ENCODE results near the gene GNB5. TPM values are rescaled to one million over a fixed set of nuclear protein-coding genes. Genes with fewer than 3 reads are reported as not detected.
A peak's percentile ranks its signal among the peaks of the same experiment; 100 is the strongest.

Gene GNB5
- total RNA-seq, 2 donors from 2014 or later = 6.0 to 7.9 TPM

DNA sequence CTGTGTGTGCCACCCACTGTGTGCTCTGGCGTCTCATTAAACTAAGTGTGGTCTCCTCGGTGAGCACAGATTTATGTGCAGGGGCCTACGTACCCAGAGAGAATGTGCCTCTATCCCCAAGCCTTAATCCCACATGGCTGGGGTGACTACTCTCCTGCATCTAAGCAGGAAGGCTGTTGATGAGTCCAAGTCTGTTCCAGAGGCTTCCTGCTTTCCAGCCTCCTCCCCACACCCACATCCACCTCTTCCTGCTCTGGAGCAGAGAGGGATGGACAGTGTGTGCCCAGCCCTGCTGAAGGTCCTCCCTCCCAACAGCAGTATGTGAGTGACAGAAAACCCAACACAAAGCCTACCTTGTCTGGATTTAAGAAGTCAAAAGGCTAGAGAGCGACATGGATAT, 39.8 kb downstream of the GNB5 start:
- DNase-seq = peak; percentile 43

DNA sequence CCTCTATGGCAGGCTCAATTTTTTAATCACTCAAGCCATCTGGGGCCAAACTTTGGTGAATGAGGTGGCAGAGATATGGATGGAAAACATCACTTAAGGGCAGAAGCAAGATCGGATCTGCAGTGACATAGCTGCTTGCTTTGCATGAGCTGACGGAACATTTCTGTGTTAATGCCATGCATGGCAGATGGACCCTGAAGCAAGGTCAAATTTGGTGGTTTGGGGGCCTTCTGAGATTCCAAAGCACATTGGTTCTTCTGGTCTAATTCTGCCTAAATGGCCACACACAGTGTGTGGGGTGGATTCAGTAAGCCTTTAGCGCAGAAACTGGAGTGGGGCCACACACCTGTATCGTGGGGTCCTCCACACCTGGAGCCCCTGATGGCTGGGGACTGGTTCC, 40.3 kb downstream of the GNB5 start:
- no peaks in the 10 kb centered on the region for H3K36me3 ChIP-seq
- no peak overlapping the region for H3K27ac ChIP-seq
- H3K9ac ChIP-seq (ENCODE audit: low read depth in 2 of 2, low read length in 2 of 2) = no peak overlapping the region
- H3K4me3 ChIP-seq = no peak overlapping the region
- intact Hi-C loops (cut with DNase I) = no loop called here
- no peaks in the 10 kb centered on the region for H3K4me1 ChIP-seq
- no peaks in the 10 kb centered on the region for H3K9me3 ChIP-seq
- no peaks in the 10 kb centered on the region for H3K27me3 ChIP-seq
- TF ChIP-seq, protein P1, sequence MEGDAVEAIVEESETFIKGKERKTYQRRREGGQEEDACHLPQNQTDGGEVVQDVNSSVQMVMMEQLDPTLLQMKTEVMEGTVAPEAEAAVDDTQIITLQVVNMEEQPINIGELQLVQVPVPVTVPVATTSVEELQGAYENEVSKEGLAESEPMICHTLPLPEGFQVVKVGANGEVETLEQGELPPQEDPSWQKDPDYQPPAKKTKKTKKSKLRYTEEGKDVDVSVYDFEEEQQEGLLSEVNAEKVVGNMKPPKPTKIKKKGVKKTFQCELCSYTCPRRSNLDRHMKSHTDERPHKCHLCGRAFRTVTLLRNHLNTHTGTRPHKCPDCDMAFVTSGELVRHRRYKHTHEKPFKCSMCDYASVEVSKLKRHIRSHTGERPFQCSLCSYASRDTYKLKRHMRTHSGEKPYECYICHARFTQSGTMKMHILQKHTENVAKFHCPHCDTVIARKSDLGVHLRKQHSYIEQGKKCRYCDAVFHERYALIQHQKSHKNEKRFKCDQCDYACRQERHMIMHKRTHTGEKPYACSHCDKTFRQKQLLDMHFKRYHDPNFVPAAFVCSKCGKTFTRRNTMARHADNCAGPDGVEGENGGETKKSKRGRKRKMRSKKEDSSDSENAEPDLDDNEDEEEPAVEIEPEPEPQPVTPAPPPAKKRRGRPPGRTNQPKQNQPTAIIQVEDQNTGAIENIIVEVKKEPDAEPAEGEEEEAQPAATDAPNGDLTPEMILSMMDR (IDR thresholded peaks at IDR 0.05) = no peak
- no peak for DNase-seq

More for the DNA sequence above, 39.8 kb downstream of the GNB5 start:
- Histone ChIP-seq H3K9ac (ENCODE audit: low read depth in 2 of 2, low read length in 2 of 2) (no peak overlapping the region), H3K4me3 (no peak overlapping the region), H3K4me1 (no peaks in the 10 kb centered on the region), H3K27ac (no peak overlapping the region), H3K9me3 (no peaks in the 10 kb centered on the region), H3K27me3 (no peaks in the 10 kb centered on the region), H3K36me3 (no peaks in the 10 kb centered on the region)
- intact Hi-C loops (cut with DNase I) = no loop called here
- TF ChIP-seq, protein P1 (IDR thresholded peaks at IDR 0.05) = no peak

DNA sequence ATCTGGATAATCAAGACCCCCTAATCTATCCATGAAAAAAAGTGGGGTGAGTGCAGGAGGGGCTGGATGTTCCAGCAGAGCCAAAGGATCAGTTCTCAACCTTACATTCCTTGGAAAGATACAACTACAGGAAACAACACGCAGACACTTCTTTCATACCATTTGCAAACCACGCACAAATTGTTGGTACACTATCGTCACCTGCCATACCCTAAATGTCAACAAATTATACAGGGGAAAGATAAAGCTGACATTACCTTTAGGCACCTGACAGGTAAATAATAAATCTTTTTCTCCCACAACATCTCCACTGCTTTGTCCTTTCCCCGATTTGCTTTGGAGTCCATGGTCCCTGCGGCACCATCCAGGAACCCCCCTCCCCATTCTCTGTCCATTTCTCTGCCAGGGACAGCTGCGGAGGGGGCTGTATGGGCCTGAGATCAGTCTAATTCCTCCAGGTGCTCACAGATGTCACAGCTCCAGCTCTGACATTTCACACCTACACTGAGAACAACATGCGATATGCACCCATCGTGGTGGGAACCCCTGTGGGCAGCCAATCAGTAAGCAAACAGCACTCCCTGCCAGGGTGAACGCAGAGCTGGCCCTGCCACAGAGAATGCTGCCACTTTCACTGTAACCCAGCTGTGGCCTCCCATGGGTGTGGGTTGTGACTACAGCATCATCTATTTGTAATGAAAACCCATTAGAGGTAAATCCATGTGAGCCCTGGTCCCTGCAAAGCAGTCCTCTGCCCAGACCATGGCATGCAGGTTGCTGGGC, 41.0 kb downstream of the GNB5 start:
- no peak overlapping the region for H3K27ac ChIP-seq
- intact Hi-C loops (cut with DNase I) = no loop called here
- no peak overlapping the region for H3K9ac ChIP-seq (ENCODE audit: low read depth in 2 of 2, low read length in 2 of 2)
- H3K27me3 ChIP-seq = no peaks in the 10 kb centered on the region
- H3K36me3 ChIP-seq = no peaks in the 10 kb centered on the region
- H3K4me1 ChIP-seq = no peaks in the 10 kb centered on the region
- no peak for DNase-seq
- TF ChIP-seq, protein P1 (IDR thresholded peaks at IDR 0.05) = no peak
- H3K4me3 ChIP-seq = no peak overlapping the region
- H3K9me3 ChIP-seq = no peaks in the 10 kb centered on the region

DNA sequence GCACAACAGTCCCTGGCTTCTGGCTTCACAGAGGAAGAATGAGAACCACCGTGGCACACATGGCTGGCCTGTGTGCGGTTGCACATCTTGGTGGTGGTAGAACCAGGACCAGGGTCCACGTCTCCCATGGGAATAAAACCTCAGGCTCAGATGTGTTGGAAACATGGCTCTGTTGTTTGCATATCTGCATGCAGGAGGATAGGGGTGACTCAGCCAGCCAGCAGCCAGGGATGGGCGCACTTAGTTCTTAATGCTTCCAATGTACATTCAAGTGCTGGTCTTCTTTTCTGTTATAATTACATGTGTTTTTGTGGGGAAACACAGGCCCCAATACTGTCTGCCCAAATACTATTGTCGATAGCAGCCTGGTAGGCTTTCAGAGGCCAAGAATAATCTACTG, 42.8 kb downstream of the GNB5 start:
- intact Hi-C loops (cut with DNase I) = no loop called here
- TF ChIP-seq, protein P1 (IDR thresholded peaks at IDR 0.05) = no peak
- H3K27ac ChIP-seq = no peak overlapping the region
- no peaks in the 10 kb centered on the region for H3K9me3 ChIP-seq
- no peak overlapping the region for H3K9ac ChIP-seq (ENCODE audit: low read depth in 2 of 2, low read length in 2 of 2)
- H3K27me3 ChIP-seq = no peaks in the 10 kb centered on the region
- no peaks in the 10 kb centered on the region for H3K4me1 ChIP-seq
- DNase-seq = no peak
- no peak overlapping the region for H3K4me3 ChIP-seq
- H3K36me3 ChIP-seq = no peaks in the 10 kb centered on the region

DNA sequence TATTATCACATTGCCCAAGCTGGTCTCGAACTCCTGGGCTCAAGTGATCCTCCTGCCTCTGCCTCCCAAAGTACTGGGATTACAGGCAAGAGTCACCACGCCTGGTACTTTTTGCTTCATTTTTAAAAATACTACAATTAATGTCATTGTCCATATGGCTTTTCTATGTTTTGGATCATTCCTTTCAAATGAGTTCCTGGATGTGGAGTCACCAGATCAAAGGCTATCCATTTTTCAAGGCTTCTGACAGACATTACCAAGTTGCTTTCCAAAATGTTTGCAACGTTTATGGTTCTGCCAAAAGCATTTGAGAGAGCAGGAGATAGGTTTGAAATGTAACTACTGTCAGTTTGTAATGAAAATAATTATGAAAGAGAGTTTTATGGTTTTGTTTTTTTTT, 44.4 kb downstream of the GNB5 start:
- H3K9ac ChIP-seq (ENCODE audit: low read depth in 2 of 2, low read length in 2 of 2) = no peak overlapping the region
- no peaks in the 10 kb centered on the region for H3K36me3 ChIP-seq
- DNase-seq = no peak

More for the DNA sequence above, 44.4 kb downstream of the GNB5 start:
- no peaks in the 10 kb centered on the region for H3K9me3 ChIP-seq
- no peak overlapping the region for H3K4me3 ChIP-seq
- TF ChIP-seq, protein P1 (IDR thresholded peaks at IDR 0.05) = no peak
- H3K4me1 ChIP-seq = no peaks in the 10 kb centered on the region
- intact Hi-C loops (cut with DNase I) = no loop called here
- no peak overlapping the region for H3K27ac ChIP-seq
- H3K27me3 ChIP-seq = no peaks in the 10 kb centered on the region

Measured in colonic mucosa (tissue), 4 donors.